ENCODE results near the gene PKIG. TPM values are rescaled to one million over a fixed set of nuclear protein-coding genes. Genes with fewer than 3 reads are reported as not detected.
"Not testable (repeated sequence)": the region's sequence is repeated elsewhere in the genome, so short reads cannot be mapped to it uniquely, and the experiment has no call there.

PKIG gene
- total RNA-seq, 1 donor from 2014 or later: 326 TPM

DNA sequence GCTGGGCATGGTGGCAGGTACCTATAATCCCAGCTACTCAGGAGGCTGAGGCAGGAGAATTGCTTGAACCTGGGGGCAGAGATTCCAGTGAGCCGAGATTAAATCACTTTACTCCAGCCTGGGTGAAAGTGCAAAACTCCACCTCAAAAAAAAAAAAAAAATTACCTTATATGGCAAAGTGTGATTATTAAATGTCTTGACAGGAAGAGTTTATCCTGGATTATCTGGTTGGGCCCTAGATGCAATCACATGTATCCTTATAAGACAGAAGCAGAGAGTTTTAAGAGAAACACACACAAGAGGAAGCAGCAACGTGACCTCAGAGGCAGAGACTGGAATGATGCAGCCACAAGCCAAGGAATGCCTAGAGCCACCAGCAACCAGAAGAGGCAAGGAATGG lies 58.1 kb downstream of the PKIG start:
- no peak for DNase-seq (ENCODE audit: low read depth, low spot score)

- no peak for DNase-seq (ENCODE audit: low read depth, low spot score)
These were observed 58.9 kb downstream of the PKIG start for GRCh38 chr20:44641325-44641724.

- DNase-seq (ENCODE audit: low read depth, low spot score): peak; percentile 85
These were observed 60.1 kb downstream of the PKIG start for GRCh38 chr20:44642203-44643153.

DNA sequence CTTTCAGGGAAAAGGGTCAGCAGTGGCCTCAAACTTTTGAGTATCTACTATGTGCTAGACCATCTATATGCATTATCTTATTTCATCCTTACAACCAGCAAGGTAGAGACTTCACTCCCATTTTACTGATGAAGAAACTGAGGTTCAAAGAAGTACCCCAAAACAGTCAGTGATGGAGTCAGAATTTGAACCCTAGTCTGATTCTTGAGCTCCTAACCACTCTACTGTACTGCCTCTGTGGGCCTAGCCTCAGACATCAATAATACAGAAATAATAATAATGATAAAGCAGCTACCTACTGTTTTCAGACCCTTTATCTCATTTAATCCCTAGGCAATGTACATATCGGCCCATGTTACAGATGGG lies 60.8 kb downstream of the PKIG start:
- no peak for DNase-seq (ENCODE audit: low read depth, low spot score)

DNA sequence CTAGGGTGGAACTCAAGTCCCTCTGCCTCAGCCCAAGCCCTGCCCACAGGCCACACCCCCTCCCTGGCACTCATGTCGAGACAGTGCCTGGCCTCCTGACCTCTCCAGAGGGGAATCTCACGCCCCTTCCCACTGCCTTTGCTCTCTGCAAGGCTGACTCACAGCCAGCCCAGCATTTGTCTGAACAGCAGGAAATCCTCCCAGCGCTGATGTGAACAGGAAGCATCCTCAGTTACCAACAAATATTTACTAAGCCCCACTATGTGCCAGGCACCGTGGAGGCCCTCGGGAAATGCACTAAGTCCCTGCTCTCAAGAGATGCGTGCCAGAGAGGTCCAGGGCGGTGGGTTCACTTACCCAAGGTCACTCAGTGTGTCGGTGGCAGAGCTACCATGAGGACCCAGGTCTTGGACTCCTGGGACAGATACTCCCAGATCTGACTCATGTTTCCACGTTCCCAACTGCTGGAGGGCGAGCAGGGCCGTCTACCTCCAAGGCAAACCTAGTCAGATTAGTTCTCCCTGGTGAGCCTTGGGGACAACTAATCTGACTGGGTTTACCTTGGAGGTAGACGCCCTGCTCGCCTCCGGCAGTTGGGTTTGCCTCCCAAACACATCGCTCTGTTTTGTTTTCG lies 61.3 kb downstream of the PKIG start:
- peak; percentile 99 for DNase-seq (ENCODE audit: low read depth, low spot score)

- DNase-seq (ENCODE audit: low read depth, low spot score): no peak
These were observed 61.8 kb downstream of the PKIG start for GRCh38 chr20:44644230-44644617.

- no peak for DNase-seq (ENCODE audit: low read depth, low spot score)
These were observed 62.3 kb downstream of the PKIG start for GRCh38 chr20:44644667-44645131.

DNA sequence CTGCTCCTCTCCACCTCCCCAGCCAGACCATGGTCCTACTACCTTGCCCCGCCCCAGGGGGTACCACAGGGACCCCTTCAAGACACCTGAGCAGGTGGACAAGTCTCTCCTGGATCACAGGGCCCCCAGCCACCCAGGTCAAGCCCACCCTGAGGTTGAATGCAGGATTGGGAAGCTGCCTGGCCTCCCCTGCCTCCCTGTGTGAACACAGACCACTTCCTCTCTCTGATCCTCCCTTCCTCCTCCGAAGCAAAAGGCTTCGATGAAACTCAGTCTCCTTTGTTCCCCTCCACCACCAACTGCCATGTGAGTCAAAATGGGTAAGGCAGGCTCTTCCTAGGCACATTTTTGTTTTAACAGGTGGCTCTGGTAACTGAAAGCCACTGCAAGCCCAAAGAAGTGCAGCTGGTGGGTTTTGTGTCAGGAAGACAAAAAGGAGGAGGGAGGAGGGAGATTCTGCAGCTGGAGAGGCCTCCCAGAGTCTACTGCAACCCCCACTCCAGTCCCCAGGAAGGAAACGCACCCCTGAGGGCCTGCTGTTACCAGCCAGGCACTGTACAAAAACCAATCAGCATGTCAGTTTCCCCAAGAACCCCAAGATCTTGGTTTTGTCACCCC lies 63.8 kb downstream of the PKIG start:
- DNase-seq (ENCODE audit: low read depth, low spot score): no peak

GRCh38 chr20:44646641-44647274 lies 64.4 kb downstream of the PKIG start:
- no peak for DNase-seq (ENCODE audit: low read depth, low spot score)

DNA sequence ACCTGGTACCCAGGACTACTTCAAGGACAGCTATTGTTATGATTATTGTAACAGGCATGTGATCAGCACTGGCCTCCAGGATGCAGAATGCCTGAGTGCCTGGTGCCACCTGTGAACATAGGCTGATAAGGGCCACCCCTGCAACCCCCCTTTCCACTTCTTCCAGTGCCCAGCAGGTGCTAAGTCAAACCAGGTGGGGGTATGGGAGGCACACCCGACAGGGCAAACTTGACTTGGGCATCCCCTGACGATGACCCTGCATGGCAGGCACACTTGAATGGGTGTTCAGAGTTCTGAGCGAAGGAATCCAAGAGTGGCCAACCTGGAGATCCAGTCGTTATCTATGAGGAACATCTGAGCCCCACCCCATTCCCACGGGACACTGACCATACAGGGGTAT lies 65.7 kb downstream of the PKIG start:
- no peak for DNase-seq (ENCODE audit: low read depth, low spot score)

- DNase-seq (ENCODE audit: low read depth, low spot score): no peak
These were observed 66.2 kb downstream of the PKIG start for GRCh38 chr20:44648579-44648978.

DNA sequence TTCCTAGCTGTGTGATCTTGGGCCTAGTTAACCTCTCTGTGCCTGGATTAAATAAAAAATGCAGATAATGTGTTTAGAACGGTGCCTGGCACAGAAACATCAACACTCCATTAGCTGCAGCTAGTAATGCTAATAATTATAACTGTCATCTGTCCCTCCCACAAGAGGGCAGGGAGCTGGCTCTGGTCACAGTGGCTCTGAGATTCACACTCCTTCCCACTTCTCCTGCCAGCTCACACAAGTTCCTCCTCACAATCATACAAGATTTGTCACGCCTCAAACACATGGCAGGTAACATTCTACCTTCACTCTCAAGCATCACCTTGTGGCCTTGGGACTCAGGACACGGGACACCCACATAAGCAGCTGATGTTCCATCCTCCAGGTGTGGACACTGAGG lies 66.7 kb downstream of the PKIG start:
- no peak for DNase-seq (ENCODE audit: low read depth, low spot score)

GRCh38 chr20:44649976-44650375 lies 67.6 kb downstream of the PKIG start:
- no peak for DNase-seq (ENCODE audit: low read depth, low spot score)

DNA sequence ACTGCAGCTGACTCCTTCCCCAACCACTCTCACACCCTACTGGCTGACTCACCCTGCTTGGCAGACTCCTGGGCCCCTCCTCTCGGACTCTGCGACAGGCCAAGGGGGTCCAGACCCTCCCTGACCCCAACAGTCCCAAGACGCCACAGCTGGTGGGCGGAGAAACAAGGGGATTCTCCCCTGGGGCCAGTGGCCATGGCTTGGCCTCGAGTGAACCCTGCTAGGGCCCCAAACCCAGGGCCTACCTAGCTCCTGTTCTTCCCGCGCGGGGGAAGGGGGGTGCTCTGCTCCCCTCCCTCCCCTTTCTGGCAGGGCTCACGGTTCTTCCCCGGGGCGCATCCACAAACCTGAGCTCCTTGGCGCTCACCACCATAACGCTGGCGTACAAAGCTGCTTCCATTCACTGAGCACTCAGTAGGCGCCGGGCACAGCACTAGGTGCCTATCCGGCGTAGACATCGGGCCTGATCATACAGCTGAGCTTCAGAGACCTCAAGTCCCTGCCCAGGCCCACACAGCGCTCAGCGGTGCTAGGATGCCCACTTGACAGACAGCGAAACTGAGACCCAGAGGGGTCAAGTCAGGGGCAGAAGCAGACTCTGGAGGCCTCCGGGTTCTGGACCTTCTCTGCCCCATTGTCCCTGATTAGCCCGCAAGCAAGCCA lies 68.5 kb downstream of the PKIG start:
- DNase-seq (ENCODE audit: low read depth, low spot score): no peak

DNA sequence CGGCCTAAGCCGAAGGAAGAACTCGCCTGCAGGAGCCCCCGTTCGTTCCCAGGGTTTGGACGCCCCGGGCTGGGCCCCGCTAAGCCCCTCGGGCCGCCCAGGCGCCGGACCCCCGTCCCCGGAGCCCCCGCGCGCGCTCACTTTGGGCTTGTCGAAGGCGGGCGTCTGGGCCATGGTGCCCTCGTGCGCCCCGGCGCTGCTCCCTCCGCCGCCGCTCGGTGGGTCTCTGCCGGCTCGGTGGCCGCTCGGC lies 69.0 kb downstream of the PKIG start:
- DNase-seq (ENCODE audit: low read depth, low spot score): no peak

DNA sequence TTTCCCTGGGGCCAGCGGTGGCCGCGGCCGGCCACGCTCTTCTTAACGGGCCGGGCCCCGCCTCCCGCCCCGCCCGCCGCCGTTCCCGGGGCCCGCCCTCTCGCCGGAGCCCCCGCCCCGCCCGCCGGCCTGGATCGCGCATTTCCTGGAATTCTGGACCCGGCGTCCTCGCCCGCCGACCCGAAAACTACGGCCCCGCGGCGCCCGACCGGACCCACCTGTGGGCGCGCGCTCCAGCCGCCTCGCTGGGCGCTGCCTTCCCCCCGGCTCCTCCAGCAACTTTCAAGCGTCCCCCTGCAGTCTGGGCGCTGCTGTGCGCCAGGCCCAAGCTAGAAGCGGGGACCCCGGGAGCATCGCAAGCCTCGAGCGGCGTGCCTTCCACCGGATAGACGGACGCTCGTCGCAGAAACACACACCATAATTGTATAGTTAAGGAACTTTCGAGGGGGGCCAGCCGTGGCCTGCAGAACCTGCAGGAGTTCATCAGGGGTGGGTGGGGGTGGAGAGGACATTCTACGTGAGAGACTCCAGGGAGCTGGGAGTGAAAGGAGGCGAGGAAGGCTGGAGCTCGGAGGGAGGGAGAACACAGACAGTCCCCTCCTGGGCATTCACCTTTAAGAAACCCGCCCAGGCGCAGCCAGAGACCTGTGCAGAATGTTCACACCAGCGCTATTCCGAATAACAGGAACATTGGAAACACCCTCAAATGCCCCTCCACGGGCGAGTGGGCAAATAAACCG lies 69.5 kb downstream of the PKIG start, which contains the start of gene ADA:
Gene ADA (minus strand): TSS at position 16 of the 740 bp plus-strand sequence. CDS start 92 bp downstream, outside the sequence.
- no peak for DNase-seq (ENCODE audit: low read depth, low spot score)

DNA sequence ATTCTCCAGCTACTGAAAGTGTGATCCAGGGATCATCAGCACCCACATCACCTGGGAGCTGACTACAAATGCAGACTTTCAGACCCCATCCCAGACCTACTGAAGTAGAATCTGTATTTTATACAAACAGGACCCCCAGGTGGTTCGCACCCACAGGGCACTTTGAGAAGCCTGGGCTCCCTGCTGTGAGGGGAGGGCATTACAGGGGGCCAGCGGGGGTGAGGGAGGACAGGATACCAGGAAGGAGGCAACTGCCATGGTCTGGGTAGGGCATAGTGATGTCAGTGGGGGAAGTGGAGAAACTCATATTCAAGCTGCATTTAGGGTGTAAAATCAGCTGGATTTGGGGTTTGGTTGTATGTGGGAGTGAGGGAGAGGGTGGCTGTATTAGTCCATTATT lies 71.2 kb downstream of the PKIG start:
- no peak for DNase-seq (ENCODE audit: low read depth, low spot score)

- not testable (repeated sequence) for DNase-seq (ENCODE audit: low read depth, low spot score)
These were observed 71.8 kb downstream of the PKIG start for GRCh38 chr20:44654210-44654609.

GRCh38 chr20:44656448-44656847 lies 74.1 kb downstream of the PKIG start:
- no peak for DNase-seq (ENCODE audit: low read depth, low spot score)

DNA sequence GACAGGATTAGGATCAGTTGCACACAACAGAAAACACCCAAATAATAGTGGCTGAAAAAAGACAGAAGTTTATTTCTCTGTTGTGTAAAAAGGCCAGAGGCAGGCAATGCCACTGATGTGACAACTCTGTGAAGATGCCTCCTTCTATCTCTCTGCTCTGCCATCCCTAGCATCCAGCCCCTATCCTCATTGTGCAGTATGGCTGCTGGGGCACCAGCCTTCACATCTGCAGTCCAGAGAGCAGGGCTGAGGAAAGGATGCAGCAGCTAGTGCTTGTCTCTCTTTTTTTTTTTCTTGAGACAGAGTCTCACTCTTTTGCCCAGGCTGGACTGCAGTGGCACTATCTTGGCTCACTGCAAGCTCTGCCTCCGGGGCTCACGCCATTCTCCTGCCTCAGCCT lies 75.5 kb downstream of the PKIG start:
- DNase-seq (ENCODE audit: low read depth, low spot score): no peak

- DNase-seq (ENCODE audit: low read depth, low spot score): no peak
These were observed 76.4 kb downstream of the PKIG start for GRCh38 chr20:44658810-44659209.

All from pulmonary artery endothelial cell (primary cell).